ENCODE data around the gene PPP1R18.

- TF ChIP-seq CTCF (IDR thresholded peaks at IDR 0.05; ENCODE audit: poor library complexity) (no peak), EZH2phosphoT487 (IDR thresholded peaks at IDR 0.05; ENCODE audit: low read depth, severe bottlenecking, unreplicated experiment) (no peak), EZH2 (IDR thresholded peaks at IDR 0.05; ENCODE audit: borderline replicate concordance) (no peak)
Measured at GRCh38 chr6:30719356-30719755, 32.9 kb upstream of the PPP1R18 start.

Data from hepatocyte (in vitro differentiated cells).